Measurements from ENCODE around the gene EDA2R.

DNA sequence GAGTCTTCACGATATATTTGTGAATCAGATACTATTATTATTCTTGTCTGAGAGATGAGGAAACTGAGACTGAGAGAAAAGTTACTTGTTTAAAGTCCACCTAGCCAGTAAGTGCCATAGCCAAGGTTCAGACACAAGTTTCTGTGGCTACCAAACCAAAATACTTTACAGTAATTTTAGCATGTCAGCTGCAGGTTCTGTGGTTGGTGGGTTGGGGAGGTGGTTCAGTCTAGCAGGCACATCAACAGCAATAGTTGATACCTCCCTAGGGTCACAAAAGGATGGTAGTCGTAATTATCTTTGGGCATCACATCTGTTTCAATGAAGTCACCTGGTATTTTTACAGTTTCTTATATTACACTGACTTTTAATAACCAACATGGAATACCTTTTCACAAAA is 35.6 kb upstream of the EDA2R start:
- TF ChIP-seq GATA3 (IDR thresholded peaks at IDR 0.05; ENCODE audit: low read depth, low read length) = no peak
- TF ChIP-seq GATA2 (IDR thresholded peaks at IDR 0.05; ENCODE audit: low read depth, low read length) = no peak

All from SH-SY5Y (cell line).